WERI-Rb-1 (cell line): Measurements from ENCODE around the gene GAB4.
"Not testable (repeated sequence)": the region's sequence is repeated elsewhere in the genome, so short reads cannot be mapped to it uniquely, and the experiment has no call there.

Experiments
- DNase-seq: peaks from one replicate; pipeline ENCODE4 v3.0.0-alpha.2; 2020
- H3K27ac ChIP-seq: fragments of 250-450 bp; sonication (Bioruptor Pico); 2 replicates; pipeline ENCODE4 v1.5.1; 2020; ENCODE audit warnings: mild to moderate bottlenecking, moderate library complexity
- H3K27me3 ChIP-seq: fragments of 250-450 bp; sonication (Bioruptor Pico); 2 replicates; pipeline ENCODE4 v1.5.1; 2021; ENCODE audit warnings: mild to moderate bottlenecking, low read depth, moderate library complexity; ENCODE audit not compliant: insufficient read depth, severe bottlenecking
- H3K36me3 ChIP-seq: fragments of 250-450 bp; sonication (Bioruptor Pico); 2 replicates; pipeline ENCODE4 v1.5.1; 2020; ENCODE audit warnings: mild to moderate bottlenecking, moderate library complexity
- H3K4me3 ChIP-seq: 2 replicates; pipeline ENCODE4 v1.5.1; 2011; ENCODE audit warnings: low read depth, mild to moderate bottlenecking, control low read depth, low read length
- H3K9me3 ChIP-seq: fragments of 250-450 bp; sonication (Bioruptor Pico); 2 replicates; pipeline ENCODE4 v1.5.1; 2021; ENCODE audit warnings: mild to moderate bottlenecking, moderate library complexity; ENCODE audit not compliant: severe bottlenecking
- TF ChIP-seq, protein P1 (sequence below): IDR thresholded peaks from 2 replicates; pipeline ENCODE4 v1.5.1; 2011; ENCODE audit warnings: low read depth, mild to moderate bottlenecking, control low read depth, inconsistent platforms, low read length

The GAB4 gene

GRCh38 chr22:16915701-16916100, 92.3 kb downstream of the GAB4 start:
- H3K4me3 ChIP-seq: no peak overlapping the region
- DNase-seq: no peak
- TF ChIP-seq, protein P1, sequence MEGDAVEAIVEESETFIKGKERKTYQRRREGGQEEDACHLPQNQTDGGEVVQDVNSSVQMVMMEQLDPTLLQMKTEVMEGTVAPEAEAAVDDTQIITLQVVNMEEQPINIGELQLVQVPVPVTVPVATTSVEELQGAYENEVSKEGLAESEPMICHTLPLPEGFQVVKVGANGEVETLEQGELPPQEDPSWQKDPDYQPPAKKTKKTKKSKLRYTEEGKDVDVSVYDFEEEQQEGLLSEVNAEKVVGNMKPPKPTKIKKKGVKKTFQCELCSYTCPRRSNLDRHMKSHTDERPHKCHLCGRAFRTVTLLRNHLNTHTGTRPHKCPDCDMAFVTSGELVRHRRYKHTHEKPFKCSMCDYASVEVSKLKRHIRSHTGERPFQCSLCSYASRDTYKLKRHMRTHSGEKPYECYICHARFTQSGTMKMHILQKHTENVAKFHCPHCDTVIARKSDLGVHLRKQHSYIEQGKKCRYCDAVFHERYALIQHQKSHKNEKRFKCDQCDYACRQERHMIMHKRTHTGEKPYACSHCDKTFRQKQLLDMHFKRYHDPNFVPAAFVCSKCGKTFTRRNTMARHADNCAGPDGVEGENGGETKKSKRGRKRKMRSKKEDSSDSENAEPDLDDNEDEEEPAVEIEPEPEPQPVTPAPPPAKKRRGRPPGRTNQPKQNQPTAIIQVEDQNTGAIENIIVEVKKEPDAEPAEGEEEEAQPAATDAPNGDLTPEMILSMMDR: no peak

DNA sequence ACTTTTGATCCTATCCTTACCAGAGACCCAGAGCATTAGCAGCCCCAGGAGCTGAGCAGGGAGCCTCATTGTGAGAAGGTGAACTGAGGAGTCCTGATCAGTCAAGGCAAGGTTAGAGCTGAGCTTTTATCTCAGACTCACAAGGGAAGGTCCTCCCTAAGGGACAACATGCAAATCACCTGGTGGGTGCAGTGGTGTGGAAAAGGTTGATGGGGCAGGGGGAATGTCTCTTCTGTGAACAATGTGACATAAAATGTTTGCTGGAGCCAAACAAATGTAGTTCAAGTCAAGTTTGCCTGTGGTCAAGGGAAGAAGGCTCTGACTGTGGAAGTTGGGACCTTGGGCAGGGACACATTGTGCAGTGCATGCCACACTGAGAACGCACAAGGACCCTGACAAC, 93.1 kb downstream of the GAB4 start:
- not testable (repeated sequence) for H3K27ac ChIP-seq, H3K36me3 ChIP-seq, DNase-seq, H3K9me3 ChIP-seq, H3K4me3 ChIP-seq
- H3K27me3 ChIP-seq: peaks cover 48% of the 10 kb centered on the region

More at GRCh38 chr22:16915701-16916100, 92.3 kb downstream of the GAB4 start:
- peaks cover 56% of the 10 kb centered on the region for H3K27me3 ChIP-seq
- no peaks in the 10 kb centered on the region for H3K9me3 ChIP-seq
- H3K27ac ChIP-seq: no peak overlapping the region
- H3K36me3 ChIP-seq: no peaks in the 10 kb centered on the region

- peaks cover 43% of the 10 kb centered on the region for H3K27me3 ChIP-seq
- no peaks in the 10 kb centered on the region for H3K9me3 ChIP-seq
- no peaks in the 10 kb centered on the region for H3K36me3 ChIP-seq
- H3K27ac ChIP-seq: no peak overlapping the region
- no peak for DNase-seq
- H3K4me3 ChIP-seq: no peak overlapping the region
- TF ChIP-seq, protein P1: no peak
Observed at GRCh38 chr22:16914006-16914405, 94.0 kb downstream of the GAB4 start.

GRCh38 chr22:16912281-16912680, 95.7 kb downstream of the GAB4 start:
- no peak for DNase-seq
- TF ChIP-seq, protein P1: no peak
- H3K27ac ChIP-seq: no peak overlapping the region
- no peaks in the 10 kb centered on the region for H3K9me3 ChIP-seq
- peaks cover 25% of the 10 kb centered on the region for H3K27me3 ChIP-seq
- no peaks in the 10 kb centered on the region for H3K36me3 ChIP-seq
- no peak overlapping the region for H3K4me3 ChIP-seq
